Cardiac fibroblast (primary cell): Measurements from ENCODE around the gene SDK2.

Source experiments
- DNase-seq, 2 donors: peaks; one replicate each; pipeline versions ENCODE4 v3.0.0 to v3.0.0-alpha.2; 2010; ENCODE audit warnings: low read depth in 2 of 2
- H3K4me3 ChIP-seq, 2 donors: replicated peaks in 1 of 2; 1 replicate in 1 of 2; 2 replicates in 1 of 2; pipeline ENCODE4 v1.5.1; 2011; ENCODE audit warnings: low read depth in 2 of 2, low read length in 2 of 2, mild to moderate bottlenecking in 2 of 2, moderate library complexity in 1 of 2
- TF ChIP-seq, protein P1 (sequence below): IDR thresholded peaks from one replicate; pipeline ENCODE4 v1.5.1; 2011; ENCODE audit warnings: low read depth, mild to moderate bottlenecking, low read length, inconsistent platforms

The SDK2 gene

DNA sequence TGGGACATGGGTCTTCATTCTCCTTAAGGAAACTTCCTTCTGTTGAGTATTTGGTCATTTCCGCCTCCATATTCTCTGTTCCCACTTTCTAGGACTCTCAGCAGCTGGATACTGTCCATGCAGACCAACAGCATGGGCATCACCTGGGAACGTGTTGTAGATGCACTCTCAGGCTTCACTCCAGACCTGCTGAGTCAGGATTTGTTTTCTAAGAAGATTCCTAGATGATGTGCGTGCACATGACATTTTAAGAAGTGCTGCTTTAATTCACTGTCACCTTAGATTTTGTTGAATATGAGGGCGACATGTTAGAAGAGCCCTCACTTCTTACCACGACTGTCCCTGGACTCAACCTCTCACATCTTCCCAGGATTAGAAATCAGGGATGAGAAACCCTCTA lies 10.0 kb upstream of the SDK2 start:
- no peak for DNase-seq
- TF ChIP-seq, protein P1, sequence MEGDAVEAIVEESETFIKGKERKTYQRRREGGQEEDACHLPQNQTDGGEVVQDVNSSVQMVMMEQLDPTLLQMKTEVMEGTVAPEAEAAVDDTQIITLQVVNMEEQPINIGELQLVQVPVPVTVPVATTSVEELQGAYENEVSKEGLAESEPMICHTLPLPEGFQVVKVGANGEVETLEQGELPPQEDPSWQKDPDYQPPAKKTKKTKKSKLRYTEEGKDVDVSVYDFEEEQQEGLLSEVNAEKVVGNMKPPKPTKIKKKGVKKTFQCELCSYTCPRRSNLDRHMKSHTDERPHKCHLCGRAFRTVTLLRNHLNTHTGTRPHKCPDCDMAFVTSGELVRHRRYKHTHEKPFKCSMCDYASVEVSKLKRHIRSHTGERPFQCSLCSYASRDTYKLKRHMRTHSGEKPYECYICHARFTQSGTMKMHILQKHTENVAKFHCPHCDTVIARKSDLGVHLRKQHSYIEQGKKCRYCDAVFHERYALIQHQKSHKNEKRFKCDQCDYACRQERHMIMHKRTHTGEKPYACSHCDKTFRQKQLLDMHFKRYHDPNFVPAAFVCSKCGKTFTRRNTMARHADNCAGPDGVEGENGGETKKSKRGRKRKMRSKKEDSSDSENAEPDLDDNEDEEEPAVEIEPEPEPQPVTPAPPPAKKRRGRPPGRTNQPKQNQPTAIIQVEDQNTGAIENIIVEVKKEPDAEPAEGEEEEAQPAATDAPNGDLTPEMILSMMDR: no peak
- no peak overlapping the region for H3K4me3 ChIP-seq

DNA sequence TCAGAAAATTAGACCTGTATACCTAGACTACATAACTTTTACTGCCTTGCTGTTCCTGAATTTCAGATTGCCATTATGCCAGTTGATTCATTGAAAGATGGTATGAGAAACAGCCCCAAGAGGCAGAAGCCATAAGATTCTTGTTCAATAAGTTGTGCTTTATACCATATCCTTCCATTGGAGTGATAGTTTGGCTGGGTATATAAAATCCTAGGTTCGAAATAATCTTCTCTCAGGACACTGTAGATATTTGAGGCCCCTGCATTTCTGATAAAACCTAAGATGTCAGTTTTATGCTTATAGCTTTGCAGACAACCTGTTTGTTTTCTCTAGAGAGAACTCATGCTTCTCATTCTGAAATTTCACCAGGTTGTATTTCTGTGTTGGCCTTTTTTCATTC lies 9.6 kb upstream of the SDK2 start:
- TF ChIP-seq, protein P1: no peak
- no peak for DNase-seq

DNA sequence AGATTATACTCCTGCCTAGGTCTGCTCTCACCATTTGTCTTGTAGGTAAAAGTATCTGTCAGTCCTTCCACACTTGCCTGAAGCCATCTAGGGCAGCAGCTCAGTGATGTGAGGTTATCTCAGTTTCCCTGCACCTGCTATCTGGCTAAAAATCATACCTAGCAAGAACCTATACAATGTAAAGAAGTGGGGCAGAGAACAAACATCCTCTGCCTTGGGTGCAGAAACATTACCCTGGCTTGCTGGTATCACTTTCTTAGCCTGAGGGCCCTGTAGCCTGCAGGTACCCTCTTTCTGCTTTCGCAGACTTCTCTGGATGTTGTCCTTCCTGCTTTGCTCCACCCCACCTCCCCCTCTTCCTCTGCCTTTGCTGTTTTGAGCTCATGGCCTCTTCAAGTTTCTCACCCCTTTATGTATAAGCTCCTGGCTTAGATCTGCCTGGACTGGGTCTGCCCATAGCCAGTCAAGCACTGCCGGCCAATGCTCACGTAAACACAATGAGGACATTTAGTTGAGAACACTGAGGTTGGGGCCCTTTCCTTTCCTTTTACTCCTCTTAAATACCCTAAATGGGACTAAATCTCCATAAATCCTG lies 8.7 kb upstream of the SDK2 start:
- no peak for DNase-seq
- H3K4me3 ChIP-seq: no peak overlapping the region
- TF ChIP-seq, protein P1: no peak

More for the DNA sequence above, 9.6 kb upstream of the SDK2 start:
- H3K4me3 ChIP-seq: no peak overlapping the region

DNA sequence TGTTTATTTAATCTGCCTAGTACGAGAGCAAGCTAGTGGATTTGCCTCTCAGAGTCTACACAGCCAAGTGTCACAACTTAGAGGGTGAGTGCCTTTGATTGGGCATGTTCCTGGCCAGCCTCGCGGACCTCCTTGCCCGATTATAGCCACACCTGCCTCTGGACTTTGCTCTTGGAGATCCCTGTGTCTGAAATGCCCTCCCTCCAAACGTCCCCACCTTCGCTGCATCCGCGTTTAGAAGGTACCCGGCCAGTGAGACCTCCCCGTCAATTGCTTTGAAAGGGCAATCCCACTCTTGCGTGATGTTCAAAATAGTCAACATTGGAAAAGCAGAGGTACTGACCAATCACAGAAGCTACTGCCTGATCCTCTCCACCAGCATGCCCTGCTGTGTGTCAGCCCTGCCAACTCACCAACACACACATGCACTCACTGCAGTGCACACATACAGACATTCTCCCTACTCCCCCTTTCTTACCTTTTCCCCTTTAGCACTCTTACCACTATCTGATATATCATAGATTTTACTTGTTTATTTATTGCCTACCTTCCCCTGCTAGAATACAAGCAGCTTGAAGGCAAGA lies 6.5 kb upstream of the SDK2 start:
- H3K4me3 ChIP-seq: no peak overlapping the region
- no peak for DNase-seq
- TF ChIP-seq, protein P1: no peak

DNA sequence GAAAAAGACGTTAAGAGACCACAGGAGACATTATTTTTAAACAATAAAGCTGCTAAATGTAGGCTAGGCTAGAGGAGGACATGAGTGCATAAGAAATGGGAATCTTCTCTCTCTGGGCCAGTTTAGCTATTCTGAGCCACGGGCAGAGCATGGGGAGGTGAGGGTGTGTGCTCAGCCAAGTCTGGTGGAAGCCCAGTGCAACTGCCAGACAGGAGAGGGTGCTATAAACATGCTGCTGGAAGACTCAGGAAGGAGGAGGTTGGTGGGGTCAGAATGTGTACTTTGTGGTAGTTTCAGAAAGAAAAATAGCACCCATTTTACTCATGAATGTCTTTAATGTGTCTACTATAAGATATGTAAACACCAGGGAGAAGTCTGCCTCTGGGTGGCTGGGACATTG lies 5.9 kb upstream of the SDK2 start:
- DNase-seq: no peak
- no peak overlapping the region for H3K4me3 ChIP-seq
- TF ChIP-seq, protein P1: no peak

DNA sequence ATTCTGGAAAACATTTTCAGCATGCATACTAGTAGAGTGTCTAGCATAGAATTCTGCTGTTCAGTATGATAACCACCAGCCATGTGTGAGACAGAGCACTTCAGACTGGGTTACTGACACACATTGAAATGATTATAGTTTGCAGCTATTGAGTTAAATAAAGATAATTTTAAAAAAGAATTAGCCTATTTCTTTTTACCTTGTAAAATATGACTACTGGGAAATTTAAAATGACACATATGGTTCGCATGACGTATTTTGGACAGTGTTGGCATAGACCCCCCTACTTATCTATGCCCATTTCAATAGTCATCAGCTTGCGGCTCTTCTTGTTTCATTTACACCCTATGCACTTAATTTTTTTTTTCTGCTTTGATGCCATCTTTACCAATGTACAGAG lies 4.7 kb upstream of the SDK2 start:
- no peak for DNase-seq

DNA sequence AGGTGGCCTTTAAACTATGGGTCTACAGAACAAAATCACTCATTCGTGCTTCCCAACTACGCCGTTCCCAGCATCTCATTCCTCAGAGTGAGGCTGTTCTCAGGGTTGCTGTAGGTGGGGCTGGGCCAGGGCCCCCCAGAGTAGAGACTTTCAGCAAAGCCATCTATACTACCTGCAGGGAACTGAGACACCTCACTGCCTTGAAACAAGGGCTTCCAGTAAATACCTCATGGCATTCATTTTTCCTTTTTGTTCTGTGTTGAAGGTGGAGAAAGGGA lies 4.2 kb upstream of the SDK2 start:
- no peak overlapping the region for H3K4me3 ChIP-seq
- no peak for DNase-seq
- TF ChIP-seq, protein P1: no peak

More for the DNA sequence above, 4.7 kb upstream of the SDK2 start:
- TF ChIP-seq, protein P1: no peak
- H3K4me3 ChIP-seq: no peak overlapping the region
